ENCODE data around the gene ZFP91. TPM values are rescaled to one million over a fixed set of nuclear protein-coding genes. Genes with fewer than 3 reads are reported as not detected.

ZFP91 gene
- total and polyA plus RNA-seq, 12 donors = 6.6 to 58.1 (median 49.3) TPM

DNA sequence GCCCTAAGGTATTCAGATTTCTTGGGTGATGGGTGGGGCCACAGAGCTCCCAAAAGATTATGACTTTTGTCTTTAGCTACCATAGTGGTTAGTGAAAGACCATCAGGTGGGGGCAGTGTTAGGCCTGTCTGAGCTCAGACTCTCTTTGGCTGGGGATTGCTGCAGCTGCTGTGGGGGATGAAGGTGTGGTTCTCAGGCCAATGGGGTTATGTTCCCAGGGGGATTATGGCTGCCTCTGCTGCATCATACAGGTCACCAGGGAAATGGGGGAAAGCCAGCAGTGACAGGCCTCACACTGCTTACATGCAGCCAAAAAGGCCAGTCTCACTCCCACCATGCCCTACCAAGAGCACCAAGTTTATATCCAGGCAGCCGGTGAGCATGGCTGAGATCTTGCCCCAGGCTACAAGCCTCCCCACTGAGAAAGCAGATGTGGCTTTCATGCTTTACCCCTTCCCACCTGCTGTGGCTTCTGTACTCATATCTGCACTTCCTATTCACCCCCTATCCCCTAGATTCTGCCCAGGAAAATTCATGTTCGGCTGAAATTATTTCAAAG lies 68.4 kb downstream of the ZFP91 start:
- H3K36me3 ChIP-seq (replicated peaks in 1 of 2) = no peaks in the 10 kb centered on the region
- H3K27me3 ChIP-seq = no peaks in the 10 kb centered on the region
- WGBS, 4 donors = 73 to 86% (median 77%) methylated on average over 1 to 2 of the region's 2 CpGs
- no peak for DNase-seq
- H3K4me1 ChIP-seq (replicated peaks in 1 of 2) = no peaks in the 10 kb centered on the region
- H3K27ac ChIP-seq = no peak overlapping the region
- H3K4me3 ChIP-seq = no peak overlapping the region
- no peaks in the 10 kb centered on the region for H3K9me3 ChIP-seq (replicated peaks in 1 of 3)
- intact Hi-C loops (cut with DNase I) = no loop called here
- TF ChIP-seq POLR2A (IDR thresholded peaks at IDR 0.05) = no peak
- TF ChIP-seq, protein P1, sequence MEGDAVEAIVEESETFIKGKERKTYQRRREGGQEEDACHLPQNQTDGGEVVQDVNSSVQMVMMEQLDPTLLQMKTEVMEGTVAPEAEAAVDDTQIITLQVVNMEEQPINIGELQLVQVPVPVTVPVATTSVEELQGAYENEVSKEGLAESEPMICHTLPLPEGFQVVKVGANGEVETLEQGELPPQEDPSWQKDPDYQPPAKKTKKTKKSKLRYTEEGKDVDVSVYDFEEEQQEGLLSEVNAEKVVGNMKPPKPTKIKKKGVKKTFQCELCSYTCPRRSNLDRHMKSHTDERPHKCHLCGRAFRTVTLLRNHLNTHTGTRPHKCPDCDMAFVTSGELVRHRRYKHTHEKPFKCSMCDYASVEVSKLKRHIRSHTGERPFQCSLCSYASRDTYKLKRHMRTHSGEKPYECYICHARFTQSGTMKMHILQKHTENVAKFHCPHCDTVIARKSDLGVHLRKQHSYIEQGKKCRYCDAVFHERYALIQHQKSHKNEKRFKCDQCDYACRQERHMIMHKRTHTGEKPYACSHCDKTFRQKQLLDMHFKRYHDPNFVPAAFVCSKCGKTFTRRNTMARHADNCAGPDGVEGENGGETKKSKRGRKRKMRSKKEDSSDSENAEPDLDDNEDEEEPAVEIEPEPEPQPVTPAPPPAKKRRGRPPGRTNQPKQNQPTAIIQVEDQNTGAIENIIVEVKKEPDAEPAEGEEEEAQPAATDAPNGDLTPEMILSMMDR (IDR thresholded peaks at IDR 0.05) = no peak

DNA sequence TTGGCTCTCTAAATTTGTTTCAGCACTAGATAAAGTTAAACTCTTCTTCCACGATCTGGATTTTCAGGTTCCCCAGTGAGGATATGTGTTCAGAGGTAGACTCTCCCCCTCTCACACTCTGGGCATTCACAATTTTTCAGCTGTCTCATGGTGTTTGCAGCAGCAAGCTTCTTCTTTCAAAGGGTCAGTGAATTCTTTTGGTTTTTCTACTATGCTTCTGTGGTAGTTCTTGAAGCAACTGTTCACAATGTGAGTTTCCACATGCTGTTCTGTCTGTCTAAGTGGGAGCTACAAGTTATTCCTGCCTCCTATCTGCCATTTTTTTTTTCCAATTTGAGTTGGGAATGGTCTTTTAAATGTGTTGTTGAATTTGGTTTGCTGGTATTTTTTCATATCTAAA lies 69.0 kb downstream of the ZFP91 start:
- DNase-seq = no peak
- TF ChIP-seq POLR2A (IDR thresholded peaks at IDR 0.05) = no peak
- TF ChIP-seq, protein P1 (IDR thresholded peaks at IDR 0.05) = no peak
- H3K36me3 ChIP-seq (replicated peaks in 1 of 2) = no peaks in the 10 kb centered on the region
- H3K4me3 ChIP-seq = no peak overlapping the region
- H3K9me3 ChIP-seq (replicated peaks in 1 of 3) = no peaks in the 10 kb centered on the region
- intact Hi-C loops (cut with DNase I) = no loop called here
- no peak overlapping the region for H3K27ac ChIP-seq
- H3K4me1 ChIP-seq (replicated peaks in 1 of 2) = no peaks in the 10 kb centered on the region
- H3K27me3 ChIP-seq = no peaks in the 10 kb centered on the region
- 65 to 81% (median 79%) methylated on average over 1 of the region's 1 CpG for WGBS, 4 donors

DNA sequence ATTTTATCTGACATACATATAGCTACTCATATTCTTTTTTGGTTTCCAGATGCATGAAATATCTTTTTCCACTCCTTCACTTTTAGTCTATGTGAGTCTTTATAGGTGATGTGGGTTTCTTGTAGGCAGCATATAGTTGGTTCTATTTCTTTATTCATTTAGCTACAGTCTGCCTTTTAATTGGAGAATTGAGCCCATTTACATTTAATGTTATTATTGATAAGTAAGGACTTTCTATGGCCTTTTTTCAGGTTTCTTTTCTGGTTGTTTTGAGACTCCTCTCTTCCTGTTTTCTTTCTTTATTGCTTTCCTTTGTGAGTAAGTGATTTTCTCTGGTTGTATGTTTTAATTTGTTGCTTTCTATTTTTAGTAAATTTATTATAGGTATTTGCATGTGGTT lies 70.8 kb downstream of the ZFP91 start:
- intact Hi-C loops (cut with DNase I) = loop anchor here in 1 of 2 donors (10.0 kb wide), 1 partner anchor 485 kb away; no protein-coding TSS in a partner anchor
- no peak for DNase-seq
- Histone ChIP-seq H3K4me1 (replicated peaks in 1 of 2) (no peaks in the 10 kb centered on the region), H3K36me3 (replicated peaks in 1 of 2) (no peaks in the 10 kb centered on the region), H3K27ac (no peak overlapping the region), H3K27me3 (no peaks in the 10 kb centered on the region), H3K4me3 (no peak overlapping the region), H3K9me3 (replicated peaks in 1 of 3) (no peaks in the 10 kb centered on the region)
- TF ChIP-seq, protein P1 (IDR thresholded peaks at IDR 0.05) = no peak
- no peak for TF ChIP-seq POLR2A (IDR thresholded peaks at IDR 0.05)

DNA sequence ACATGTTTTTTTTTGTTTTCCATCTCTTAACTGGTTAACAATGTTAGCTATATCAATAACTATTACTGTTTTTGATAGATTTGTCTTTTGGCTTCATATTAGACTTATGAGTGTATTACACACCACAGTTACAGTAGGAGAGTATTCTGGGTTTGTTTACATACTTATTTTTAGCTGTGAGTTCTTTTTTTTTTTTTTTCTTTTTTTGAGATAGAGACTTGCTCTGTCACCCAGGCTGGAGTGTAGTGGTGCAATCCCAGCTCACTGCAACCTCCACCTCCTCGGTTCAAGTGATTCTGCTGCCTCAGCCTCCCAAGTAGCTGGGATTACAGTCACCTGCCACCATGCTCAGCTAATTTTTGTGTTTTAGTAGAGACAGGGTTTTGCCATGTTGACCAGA lies 71.6 kb downstream of the ZFP91 start:
- Histone ChIP-seq H3K4me3 (no peak overlapping the region), H3K4me1 (replicated peaks in 1 of 2) (no peaks in the 10 kb centered on the region), H3K36me3 (replicated peaks in 1 of 2) (no peaks in the 10 kb centered on the region), H3K27me3 (no peaks in the 10 kb centered on the region), H3K9me3 (replicated peaks in 1 of 3) (no peaks in the 10 kb centered on the region), H3K27ac (no peak overlapping the region)
- intact Hi-C loops (cut with DNase I) = loop anchor here in 1 of 2 donors (10.0 kb wide), 1 partner anchor 484 kb away; no protein-coding TSS in a partner anchor
- 38 to 90% (median 43%) methylated on average over 1 of the region's 1 CpG for WGBS, 4 donors
- TF ChIP-seq, protein P1 (IDR thresholded peaks at IDR 0.05) = no peak
- no peak for TF ChIP-seq POLR2A (IDR thresholded peaks at IDR 0.05)
- peak in 1 of 7 donors; percentile 36 for DNase-seq

Measured in adrenal gland (tissue), 12 donors.